Nucleus accumbens (tissue), 56 donors: ENCODE results near the gene SECTM1.

ENCODE experiments used
- DNase-seq, 56 donors: peaks; one replicate each; lab custom pipeline; 2025; lab: John Stamatoyannopoulos, UW

Gene SECTM1

DNA sequence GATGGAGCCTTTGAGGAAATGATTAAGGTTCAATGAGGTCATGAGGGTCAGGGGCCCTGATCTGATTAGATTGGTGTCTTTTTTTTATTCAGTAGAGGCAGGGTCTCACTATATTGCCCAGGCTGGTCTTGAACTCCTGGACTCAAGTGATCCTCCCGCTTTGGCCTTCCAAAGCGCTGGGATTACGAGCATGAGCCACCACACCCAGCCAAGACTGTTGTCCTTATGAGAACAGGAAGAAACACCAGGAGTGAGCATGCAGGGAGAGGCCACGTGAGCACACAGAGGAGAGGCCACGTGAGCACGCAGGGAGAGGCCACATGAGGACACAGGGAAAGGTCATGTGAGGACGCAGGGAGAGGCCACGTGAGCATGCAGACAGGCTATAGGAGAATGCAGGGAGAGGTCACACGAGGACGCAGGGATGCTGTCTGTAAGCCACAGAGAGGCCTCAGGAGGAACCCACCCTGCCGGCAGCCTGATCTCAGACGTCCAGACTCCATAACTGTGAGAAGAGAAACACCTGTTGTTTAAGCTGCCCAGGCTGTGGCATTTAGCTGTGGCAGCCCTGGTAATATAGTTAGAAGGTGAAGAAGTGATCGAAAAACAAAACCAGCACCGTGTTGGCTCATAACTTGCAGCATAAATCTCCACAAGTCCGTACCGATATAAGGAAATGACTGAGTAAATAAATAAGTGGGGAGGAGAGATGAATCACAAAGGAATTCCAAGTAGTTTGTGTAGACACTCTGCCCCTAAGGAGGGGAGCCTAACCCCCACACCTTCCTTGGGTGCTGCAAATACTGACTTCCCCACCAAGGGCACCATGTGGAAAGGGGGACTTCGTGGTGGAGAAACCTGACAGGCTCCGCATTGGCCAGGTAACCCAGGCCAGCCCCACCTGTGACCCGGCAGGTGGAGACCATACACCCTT, 45.4 kb downstream of the SECTM1 start:
- no peak for DNase-seq

DNA sequence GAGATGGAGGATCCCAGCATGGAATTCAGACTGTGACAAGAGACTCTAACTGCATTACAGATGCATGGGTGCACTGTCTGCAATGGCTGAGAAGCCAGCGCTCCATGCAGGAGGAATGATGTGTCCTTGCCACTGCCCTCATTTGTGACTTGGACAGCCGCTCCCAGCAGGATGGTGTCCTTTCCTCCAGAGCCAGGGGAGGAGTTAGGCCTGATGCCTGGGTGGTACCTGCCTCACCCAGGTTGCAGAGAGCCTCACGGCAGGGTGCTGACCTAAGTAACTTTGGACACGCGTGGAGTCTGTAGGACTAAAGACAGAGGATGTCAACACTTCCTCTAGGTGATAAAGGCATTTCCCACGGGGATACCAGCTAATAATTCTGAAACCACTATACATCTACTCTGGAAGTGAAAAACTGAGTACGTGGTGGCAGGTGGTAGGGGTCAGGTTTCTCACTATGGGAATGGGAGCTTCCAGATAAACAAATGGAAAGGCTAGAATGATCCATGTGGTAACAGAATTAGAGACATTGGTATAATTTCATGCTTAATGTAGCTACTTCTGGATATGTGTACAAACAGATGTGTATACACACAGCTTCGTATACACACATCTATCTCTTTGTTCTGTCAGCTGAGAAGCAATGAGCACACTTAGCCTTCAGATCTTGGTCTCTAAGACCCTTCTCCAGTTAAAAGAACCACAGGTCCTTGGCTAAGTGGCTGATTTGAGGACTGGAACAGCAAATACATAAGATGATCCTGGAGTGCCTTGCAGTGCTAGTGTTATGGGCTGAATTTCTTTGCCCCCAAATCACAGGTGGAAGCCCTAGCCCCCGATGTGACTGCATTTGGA, 46.3 kb downstream of the SECTM1 start:
- no peak for DNase-seq

DNA sequence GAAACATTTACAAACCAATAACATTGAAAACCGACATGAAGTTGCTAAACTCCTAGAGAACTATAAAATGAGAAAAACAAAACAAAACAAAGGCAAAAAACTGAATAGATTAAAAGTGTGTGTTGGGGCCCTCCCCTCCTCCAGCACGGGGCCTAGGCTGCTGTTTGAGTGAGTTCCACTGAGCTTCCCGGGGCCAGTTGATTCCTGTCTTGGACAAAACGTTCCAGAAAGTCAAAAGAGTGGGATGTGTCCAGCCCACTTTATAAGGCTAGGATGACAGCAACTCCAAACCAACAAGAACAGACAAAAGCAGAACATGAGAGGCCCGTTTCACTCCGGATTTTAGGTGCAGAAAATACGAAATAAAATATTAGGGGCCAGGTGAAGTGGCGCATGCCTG, 48.4 kb downstream of the SECTM1 start:
- no peak for DNase-seq

DNA sequence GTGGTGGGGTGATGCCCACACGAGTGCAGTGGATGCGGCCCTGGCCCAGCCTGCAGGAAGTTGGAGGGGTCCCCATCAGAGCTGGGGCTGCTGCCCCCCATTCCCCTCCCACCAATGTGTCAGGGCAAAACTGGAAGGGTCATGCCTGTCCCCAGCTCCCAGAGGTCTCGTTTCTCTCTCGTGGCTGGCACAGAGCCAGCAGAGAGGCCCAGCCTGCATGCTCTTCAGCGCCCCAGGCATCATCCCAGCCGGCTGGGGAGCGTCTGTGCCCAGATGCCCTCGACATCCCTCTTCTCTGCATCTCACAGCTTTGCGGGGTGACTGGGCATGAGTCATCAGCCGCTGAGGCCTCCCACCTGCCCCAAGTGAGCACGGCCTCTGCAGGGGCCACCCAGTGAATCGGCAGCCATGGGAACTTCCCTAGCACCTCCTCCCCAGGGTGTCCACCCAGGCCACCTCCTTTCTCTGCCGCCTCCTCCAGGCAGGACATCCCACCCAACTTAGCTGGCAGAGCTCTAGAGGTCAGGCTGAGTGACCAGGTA, 50.3 kb downstream of the SECTM1 start:
- peak in 3 of 56 donors; percentile 9 to 26 (median 19) for DNase-seq

DNA sequence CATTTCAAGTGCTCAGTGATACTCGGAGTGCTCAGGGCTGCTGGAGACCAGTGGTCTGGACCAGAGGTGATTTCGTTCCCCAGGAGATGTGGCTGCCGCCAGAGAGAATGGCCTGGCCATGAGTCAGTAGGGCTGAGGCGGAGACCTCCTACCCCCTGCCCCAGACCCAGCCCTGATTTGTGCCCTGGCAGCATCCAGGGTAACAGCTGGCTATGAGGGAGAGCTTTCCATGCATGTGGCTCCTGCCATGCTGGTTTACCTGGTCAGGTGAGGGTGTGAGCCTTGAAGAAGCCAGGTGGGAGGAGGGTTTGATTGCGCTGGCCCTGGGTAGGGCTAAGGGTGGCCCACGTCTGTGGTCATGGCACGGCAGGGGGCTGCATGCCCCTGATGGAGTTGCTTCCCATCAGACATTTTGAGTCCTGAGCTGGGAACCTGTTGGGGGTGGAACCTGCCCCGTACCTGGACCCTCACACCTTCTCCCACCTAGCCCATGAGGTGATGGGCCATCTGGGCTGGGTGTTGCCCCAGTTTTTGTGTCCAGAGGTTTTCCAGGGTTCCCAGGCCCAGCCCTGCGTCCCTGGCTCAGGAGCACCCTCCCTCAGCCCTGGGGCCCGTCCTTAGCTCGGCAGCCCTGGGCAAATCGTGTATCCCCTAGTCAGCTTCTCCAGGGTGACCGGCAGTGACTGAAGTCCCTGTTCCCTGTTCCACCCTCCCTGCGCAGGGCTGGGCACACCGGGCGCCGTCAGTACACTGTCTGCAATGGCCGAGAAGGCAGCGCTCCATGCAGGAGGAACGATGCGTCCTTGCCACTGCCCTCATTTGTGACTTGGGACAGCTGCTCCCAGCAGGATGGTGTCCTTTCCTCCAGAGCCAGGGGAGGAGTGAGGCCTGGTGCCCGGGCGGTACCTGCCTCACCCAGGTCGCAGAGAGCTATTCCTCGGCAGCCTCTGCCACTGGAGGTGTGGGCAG, 51.0 kb downstream of the SECTM1 start:
- no peak for DNase-seq

DNA sequence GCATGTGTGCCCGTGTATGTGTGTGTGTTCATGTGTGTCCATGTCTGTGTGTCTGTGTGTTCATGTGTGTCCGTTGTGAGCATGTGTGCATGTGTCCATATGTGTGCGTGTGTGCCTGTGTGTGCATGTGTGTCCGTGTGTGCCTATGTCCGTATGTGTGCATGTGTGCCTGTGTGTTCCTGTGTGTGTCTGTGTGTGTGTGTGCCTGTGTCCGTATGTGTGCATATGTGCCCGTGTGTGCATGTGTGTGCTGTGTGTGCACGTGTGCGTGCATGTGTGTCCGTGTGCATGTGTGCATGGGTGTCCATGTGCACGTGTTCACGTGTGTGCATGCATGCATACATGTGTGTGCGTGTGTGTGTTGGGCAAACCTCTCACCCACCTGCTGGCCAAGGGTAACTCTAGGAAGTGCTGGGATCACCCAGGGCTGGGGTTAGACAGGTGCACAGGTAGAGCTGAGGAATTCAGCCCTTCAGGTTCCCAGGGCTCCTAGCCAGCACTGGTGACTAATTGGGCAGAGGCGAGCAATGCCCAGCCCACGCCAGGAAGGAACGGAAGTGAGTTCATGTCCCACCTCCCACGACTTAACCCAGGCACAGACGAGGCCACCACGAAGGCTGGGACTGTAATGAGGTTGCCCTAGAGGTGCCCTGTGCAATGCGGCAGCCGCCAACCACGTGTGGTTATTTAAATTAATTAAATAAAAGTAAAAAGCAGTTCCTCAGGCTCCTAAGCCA, 51.9 kb downstream of the SECTM1 start:
- DNase-seq = no peak

DNA sequence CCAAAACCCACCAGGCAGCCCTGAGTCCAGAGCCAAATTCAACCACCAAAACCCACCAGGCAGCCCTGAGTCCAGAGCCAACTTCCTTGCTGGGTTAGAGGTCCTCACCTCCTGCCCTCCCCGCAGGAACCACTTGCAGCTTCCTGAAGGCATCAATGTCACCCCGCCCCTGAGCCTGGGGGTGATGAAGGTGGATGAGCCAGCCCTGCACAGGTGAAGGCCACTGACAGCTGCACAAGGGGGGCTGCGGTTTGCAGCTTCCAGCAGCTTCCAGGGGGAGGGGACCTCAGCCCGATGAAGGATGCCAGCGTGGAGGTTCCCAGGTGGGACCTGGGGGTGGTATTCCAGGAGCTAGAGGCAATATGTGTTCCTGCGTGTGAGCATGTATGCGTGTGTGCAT, 52.5 kb downstream of the SECTM1 start:
- no peak for DNase-seq

DNA sequence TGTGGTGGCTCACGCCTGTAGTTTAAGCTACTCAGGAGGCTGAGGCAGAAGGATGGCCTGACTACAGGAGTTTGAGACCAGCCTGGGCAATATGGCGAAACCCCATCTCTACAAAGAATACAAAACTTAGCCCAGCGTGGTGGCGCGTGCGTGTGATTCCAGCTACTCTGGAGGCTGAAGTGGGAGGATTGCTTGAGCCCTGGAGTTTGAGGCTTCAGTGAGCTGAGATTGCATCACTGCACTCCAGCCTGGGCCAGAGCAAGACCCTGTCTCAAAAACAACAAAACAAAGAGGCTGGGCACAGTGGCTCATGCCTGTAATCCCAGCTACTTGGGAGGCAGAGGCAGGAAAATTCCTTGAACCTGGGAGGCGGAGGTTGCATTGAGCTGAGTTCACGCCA, 53.0 kb downstream of the SECTM1 start:
- DNase-seq = no peak

DNA sequence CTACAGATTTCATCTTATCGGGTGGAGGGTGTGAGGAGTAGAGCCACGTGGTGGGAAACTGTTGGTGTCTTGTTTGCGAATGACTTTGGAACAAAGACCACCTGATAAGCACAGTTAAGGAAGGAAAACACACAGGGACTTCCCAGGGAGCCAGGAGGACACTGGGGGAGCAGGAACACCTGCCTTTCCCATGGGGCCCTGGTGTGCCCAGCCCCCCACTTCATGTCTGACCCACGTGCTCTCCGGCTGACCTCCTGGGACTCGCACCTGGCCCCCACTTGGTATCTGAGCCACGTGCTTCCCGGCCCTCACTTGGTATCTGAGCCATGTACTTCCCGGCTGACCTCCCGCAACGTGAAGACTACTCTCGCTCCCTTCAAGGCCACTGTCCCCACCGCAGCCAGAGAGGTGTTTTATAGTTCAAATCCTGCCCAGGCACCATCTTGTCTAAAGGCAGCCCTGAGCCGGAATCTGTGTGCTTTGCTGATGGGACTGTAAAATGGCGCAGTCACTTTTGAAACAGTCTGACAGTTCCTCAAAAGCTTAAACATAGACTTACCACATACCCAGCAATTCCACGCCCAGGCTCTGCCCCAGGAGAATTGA, 54.7 kb downstream of the SECTM1 start:
- no peak for DNase-seq

DNA sequence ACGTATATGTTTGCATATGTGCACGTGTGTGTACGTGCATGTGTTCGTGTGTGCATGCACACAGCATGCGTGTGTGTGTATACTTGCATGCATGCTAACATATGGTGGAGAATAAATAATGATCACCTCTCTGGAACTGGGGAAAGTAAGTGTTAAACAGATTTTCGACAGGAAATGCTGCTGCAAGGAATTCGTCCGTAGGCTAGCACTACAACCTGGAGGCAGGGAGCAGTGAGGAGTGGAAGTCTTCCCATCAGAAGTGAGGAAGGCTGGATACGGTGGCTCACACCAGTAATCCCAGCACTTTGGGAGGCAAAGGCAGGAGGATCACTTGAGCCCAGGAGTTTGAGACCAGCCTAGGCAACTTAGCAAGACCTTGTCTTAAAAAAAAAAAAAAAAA, 55.3 kb downstream of the SECTM1 start:
- no peak for DNase-seq

DNA sequence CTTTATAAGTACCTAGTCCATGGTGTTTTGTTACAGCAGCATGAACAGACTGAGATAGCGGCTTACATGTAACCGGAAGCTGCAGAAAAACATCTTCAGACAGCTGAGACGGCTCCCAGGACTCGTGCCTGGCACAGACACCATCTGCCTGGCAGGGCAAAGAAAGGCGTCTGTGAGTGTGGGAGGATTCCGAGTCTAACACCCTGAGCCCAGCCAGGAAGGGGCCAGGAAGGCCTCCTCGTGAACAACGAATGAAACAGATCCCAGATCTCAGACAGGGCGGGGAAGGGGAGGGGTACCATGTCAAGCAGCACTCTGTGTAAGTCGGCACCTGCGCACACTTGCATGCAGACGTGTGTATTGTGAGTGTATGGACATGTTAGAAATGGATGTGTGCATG, 55.7 kb downstream of the SECTM1 start:
- peak in 8 of 56 donors; percentile 10 to 40 (median 26) for DNase-seq

DNA sequence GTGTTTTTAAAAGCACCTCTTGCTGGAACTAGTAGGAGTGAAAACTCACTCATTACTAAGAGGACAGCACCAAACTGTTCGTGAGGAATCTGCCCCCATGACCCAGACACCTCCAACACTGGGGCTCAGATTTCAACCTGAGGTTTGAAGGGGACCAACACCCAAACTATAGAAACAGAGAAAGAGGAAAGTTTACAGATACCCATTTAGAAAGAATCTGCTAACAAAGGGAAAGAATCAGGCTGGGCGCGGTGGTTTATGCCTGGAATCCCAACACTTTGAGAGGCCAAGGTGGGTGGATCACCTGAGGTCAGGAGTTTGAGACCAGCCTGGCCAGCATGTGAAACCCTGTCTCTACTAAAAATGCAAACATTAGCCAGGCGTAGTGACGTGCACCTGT, 56.6 kb downstream of the SECTM1 start:
- no peak for DNase-seq

DNA sequence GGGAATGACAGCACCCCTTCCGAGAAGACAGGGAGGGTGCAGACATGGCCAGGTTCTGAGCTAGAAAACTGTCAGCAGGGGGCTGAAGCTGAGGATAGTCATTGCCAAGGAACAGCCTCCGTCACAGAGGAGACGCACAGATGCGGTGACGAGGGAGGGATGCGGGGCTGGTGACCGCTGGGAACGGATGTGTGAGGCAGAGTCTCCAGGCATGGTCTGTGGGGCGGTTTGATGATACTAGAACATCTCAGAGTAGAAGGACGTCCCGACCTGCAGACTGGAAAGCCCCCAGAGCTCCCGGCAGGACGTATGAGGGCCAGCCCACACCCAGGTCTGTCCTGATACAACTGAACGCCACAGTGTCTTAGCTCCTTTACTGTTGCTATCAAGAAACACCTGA, 58.2 kb downstream of the SECTM1 start:
- DNase-seq = no peak

DNA sequence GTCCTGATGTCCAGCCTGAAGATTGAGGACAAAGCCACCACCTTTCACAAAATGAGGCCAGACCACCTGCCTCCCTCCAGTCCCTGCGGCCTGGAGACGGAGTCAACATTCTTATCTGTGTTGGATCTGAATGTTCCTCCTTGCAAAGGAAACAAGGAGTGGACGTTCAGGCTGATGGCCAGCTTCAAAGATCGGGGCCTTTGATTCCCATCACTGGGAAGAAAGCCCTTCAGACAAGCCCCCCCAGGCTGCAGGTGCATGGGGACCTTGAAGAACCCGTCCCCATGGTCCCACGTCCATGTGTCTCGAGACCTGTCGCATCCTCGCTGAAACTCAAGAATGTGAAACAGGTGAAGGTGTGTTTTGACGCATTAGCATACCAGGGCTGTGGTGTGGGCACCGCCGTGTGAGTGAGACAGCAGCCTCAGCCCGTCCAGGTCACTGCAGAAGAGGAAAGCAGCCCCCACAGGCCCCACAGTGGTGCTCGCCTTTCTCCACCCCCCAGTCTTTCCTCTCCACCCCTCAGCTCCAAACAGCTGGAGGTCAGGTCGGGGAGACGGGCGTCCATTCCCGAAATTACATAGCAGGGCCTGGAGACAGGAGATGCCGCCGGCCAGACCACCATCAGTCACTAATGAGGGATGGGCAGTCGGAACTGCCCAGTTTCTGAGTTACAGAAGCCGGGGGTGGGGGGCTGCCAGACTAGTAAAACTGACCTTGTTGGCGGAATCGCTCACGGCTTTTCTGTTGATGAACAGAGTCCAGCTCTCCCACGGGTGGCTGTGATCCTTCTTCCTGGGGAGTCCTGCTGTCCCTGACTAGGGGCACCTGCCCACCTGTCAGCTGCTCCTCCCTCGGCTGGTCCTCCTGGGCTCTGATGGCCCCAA, 59.2 kb downstream of the SECTM1 start:
- no peak for DNase-seq

DNA sequence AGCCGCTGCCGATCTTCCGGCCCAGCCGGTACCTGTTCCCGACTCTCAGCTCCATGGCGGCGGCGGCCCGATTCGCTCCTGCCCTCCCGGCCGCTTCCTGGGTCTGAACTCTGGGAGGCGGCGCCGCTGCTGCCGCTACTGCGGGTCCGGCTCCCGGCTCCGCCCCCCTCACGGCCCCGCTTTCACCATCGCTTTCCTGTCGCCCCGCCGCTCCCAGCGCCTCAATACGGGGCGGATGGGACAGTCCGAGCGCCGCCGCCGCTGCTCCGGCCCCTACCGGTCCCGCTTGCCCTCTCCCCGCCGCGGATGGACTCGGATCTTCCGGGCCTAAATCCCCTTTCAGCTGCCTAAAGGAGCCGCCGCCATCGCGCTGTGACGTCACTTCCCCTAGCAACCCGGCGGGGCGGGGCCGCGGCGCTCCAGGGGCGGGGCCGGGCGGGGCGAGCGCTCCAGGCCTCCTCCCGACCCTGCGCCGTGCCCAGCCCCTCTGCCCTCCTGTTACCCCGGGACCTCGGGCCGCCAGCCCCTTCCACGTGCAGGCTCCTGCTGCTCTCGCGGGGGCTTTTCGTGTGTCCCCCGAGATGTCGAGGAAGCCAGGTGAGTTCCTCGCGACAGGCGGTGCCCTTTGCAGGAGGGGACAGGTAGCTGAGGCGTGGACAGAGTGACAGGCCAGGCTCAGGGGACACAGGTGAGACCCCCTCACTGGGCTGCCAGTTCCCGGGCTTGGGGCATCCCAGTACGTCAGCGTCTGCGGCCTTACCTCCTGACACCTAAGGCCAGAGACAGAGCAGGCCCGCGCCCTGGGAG, 60.0 kb downstream of the SECTM1 start, which contains the start of gene CSNK1D:
Gene CSNK1D, minus strand, starts transcription at position 374 of the 807 bp plus-strand sequence. Its CDS starts 319 bp downstream, at position 55.
- peak in 55 of 56 donors; percentile 28 to 94 (median 83) for DNase-seq

DNA sequence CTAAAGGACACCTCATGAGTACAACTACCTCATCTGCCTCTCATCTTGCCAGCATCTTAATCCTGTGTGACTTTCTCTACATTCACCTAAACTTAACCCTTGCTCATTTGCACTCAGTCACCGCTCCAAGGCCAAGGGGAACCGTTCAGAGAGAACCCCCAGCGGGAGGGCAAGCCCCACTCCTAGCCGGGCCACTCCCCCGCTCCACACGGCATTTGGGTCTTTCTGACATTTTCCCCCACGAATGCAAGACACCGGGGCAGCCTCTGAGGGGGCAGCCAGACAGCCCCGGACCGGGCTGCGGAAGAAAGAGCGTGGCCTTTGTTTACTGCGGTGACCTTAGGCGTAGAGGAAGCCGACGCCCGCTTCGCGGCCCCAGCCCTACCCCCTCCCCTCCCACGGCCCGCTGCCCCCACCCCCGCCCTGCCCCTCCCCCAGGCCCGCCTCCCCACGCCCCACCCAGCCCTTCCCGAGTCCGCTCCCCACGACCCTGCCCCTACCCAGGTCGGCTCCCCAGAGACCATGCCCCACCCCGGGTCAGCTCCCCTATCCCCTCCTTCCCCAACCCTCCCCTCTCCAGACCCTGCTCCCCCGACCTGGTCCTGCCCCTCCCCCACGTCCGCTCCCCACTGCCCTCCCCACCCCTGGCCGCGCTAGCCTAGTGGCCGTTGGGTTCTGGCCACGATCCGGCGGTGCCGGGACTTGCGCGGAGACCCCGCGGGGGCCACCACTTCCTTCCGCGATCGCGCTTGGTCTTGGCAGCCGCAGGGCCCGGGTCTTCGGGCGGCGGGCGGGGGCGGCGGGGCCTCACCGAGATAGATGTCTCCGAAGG, 60.9 kb downstream of the SECTM1 start:
- peak in 17 of 56 donors; percentile 24 to 69 (median 46) for DNase-seq
